ENCODE data around the gene MME. TPM values are rescaled to one million over a fixed set of nuclear protein-coding genes. Genes with fewer than 3 reads are reported as not detected.
A peak's percentile ranks its signal among the peaks of the same experiment; 100 is the strongest.

MME gene
- total RNA-seq, 2 experiments from 2014 or later: 0.69 to 1.8 TPM

GRCh38 chr3:155076888-155077287, 3.2 kb upstream of the MME start:
- peaks cover 41% of the 10 kb centered on the region for H3K27me3 Mint-ChIP-seq
- H3K4me3 Mint-ChIP-seq: no peak overlapping the region
- DNase-seq: no peak
- H3K4me1 Mint-ChIP-seq (ENCODE audit: low read depth): peaks cover 16% of the 10 kb centered on the region
- TF ChIP-seq CTCF (IDR thresholded peaks at IDR 0.05): no peak
- H3K9me3 Mint-ChIP-seq: no peaks in the 10 kb centered on the region
- intact Hi-C loops (cut with DNase I, micrococcal nuclease): no loop called here
- Histone ChIP-seq H3K27me3 (ENCODE audit: control insufficient read depth in 1 of 2, insufficient read depth in 2 of 2, low read length in 2 of 2) (peaks cover 11 to 36% of the 10 kb centered on the region in 2 experiments), H3K9me3 (ENCODE audit: control insufficient read depth in 1 of 2, insufficient read depth in 1 of 2, low read length in 2 of 2) (peaks cover 0 to 7% of the 10 kb centered on the region in 2 experiments), H3K27ac (ENCODE audit: low read depth in 1 of 2, low read length in 2 of 2) (no peak overlapping the region), H3K36me3 (ENCODE audit: insufficient read depth, low read length) (no peaks in the 10 kb centered on the region), H3K4me1 (ENCODE audit: insufficient read depth, low read length) (peaks cover 7% of the 10 kb centered on the region), H3K4me3 (ENCODE audit: low read length) (no peak overlapping the region)
- H3K36me3 Mint-ChIP-seq (ENCODE audit: low read depth): no peaks in the 10 kb centered on the region
- ATAC-seq (ENCODE audit: poor library complexity): no peak
- no peak overlapping the region for H3K27ac Mint-ChIP-seq
- ChIA-PET POLR2A (no interaction called here), CTCF (no interaction called here)

DNA sequence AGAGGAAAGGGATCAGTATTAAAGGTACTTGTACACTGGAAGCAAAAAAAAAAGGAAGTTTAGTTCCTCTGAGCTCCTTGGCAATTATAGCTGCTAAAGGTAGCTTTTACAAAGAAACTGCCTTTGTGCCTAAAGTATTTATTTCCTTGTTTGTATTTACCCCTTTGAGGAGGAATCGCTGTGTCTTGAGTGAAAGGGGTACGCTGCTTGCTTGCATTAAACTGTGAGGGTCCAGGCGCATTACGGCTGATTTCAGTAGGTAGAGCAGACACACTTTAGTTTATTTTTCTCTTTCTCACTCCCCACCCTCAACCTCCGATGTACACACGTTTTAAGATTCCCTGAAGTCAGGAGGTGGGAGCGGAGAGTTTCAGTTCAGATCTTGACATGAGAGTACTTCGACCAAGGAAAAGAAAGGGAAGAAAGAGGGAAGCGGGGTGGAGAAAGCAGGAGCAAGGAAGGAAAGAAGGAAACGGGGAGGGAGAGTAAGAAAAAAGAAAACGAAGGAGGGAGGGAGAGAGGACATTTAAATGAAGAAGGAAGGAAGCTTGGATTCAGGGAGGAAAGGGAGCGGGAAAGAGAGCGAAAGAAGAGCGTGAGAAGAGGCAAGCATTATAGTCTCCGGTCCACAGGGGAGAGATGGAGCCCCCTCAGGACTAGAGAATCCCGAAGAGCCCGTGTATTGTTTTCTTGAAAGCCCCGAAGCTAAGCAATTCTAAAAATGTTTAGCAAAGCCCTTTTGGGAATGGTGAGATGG, 1.2 kb upstream of the MME start:
- peak overlapping the region; percentile 71 for H3K4me3 Mint-ChIP-seq
- H3K27ac Mint-ChIP-seq: no peak overlapping the region
- intact Hi-C loops (cut with DNase I, micrococcal nuclease): no loop called here
- TF ChIP-seq CTCF (IDR thresholded peaks at IDR 0.05): no peak
- ChIA-PET POLR2A (no interaction called here), CTCF (no interaction called here)
- ATAC-seq (ENCODE audit: poor library complexity): no peak
- DNase-seq: no peak
- Histone ChIP-seq H3K9me3 (ENCODE audit: control insufficient read depth in 1 of 2, insufficient read depth in 1 of 2, low read length in 2 of 2) (peaks cover 0 to 7% of the 10 kb centered on the region in 2 experiments), H3K27ac (ENCODE audit: low read depth in 1 of 2, low read length in 2 of 2) (no peak overlapping the region), H3K4me1 (ENCODE audit: insufficient read depth, low read length) (peaks cover 7% of the 10 kb centered on the region), H3K4me3 (ENCODE audit: low read length) (no peak overlapping the region), H3K27me3 (ENCODE audit: control insufficient read depth in 1 of 2, insufficient read depth in 2 of 2, low read length in 2 of 2) (peaks cover 11 to 45% of the 10 kb centered on the region in 2 experiments), H3K36me3 (ENCODE audit: insufficient read depth, low read length) (no peaks in the 10 kb centered on the region)
- H3K27me3 Mint-ChIP-seq: peaks cover 52% of the 10 kb centered on the region
- peaks cover 16% of the 10 kb centered on the region for H3K4me1 Mint-ChIP-seq (ENCODE audit: low read depth)
- no peaks in the 10 kb centered on the region for H3K9me3 Mint-ChIP-seq
- H3K36me3 Mint-ChIP-seq (ENCODE audit: low read depth): no peaks in the 10 kb centered on the region

DNA sequence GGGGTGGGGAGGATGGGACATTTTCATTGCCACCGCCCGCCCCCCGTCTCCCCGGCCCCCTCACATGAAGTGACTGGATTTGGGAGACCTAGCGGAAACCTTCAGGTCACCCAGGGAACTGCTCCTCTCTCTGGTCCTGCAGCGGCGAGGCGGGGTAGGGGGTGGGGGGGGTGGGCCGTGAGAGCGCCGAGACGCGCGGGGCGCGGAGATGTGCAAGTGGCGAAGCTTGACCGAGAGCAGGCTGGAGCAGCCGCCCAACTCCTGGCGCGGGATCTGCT, 712 bp upstream of the MME start:
- Mint-ChIP-seq H3K9me3 (no peaks in the 10 kb centered on the region), H3K4me3 (peak overlapping the region; percentile 71), H3K27me3 (peaks cover 52% of the 10 kb centered on the region), H3K27ac (no peak overlapping the region), H3K36me3 (ENCODE audit: low read depth) (no peaks in the 10 kb centered on the region), H3K4me1 (ENCODE audit: low read depth) (peaks cover 16% of the 10 kb centered on the region)
- Histone ChIP-seq H3K9me3 (ENCODE audit: control insufficient read depth in 1 of 2, insufficient read depth in 1 of 2, low read length in 2 of 2) (peaks cover 0 to 7% of the 10 kb centered on the region in 2 experiments), H3K27ac (ENCODE audit: low read depth in 1 of 2, low read length in 2 of 2) (no peak overlapping the region), H3K4me1 (ENCODE audit: insufficient read depth, low read length) (peaks cover 7% of the 10 kb centered on the region), H3K36me3 (ENCODE audit: insufficient read depth, low read length) (no peaks in the 10 kb centered on the region), H3K27me3 (ENCODE audit: control insufficient read depth in 1 of 2, insufficient read depth in 2 of 2, low read length in 2 of 2) (peaks cover 11 to 45% of the 10 kb centered on the region in 2 experiments), H3K4me3 (ENCODE audit: low read length) (peak overlapping the region; percentile 28)
- ChIA-PET POLR2A (no interaction called here), CTCF (no interaction called here)
- DNase-seq: no peak
- no peak for TF ChIP-seq CTCF (IDR thresholded peaks at IDR 0.05)
- ATAC-seq (ENCODE audit: poor library complexity): no peak
- intact Hi-C loops (cut with DNase I, micrococcal nuclease): no loop called here
